Measurements from ENCODE around the gene DDX27.
"Not testable (repeated sequence)": the region's sequence is repeated elsewhere in the genome, so short reads cannot be mapped to it uniquely, and the experiment has no call there.

DNA sequence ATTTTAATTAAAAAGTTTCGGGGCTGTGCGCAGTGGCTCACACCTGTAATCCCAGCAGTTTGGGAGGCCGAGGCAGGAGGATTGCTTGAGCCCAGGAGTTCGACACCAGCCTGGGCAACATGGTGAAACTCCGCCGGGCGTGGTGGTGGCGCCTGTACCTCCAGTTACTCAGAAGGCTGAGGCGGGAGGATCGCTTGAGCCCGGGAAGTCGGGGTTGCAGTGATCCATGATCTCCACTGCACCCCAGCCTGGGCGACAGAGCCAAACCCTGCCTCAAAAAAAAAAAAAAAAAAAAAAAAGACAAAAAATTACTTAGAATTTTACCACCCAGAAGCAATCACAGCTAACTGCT is 501 bp upstream of the DDX27 start:
- TF ChIP-seq BACH1 (tag; IDR thresholded peaks at IDR 0.05); KAT2B (IDR thresholded peaks at IDR 0.05; ENCODE audit: low read depth, low read length); KLF10 (CRISPR knock-in tag; IDR thresholded peaks at IDR 0.05): not testable (repeated sequence)
- TF ChIP-seq, protein P1, sequence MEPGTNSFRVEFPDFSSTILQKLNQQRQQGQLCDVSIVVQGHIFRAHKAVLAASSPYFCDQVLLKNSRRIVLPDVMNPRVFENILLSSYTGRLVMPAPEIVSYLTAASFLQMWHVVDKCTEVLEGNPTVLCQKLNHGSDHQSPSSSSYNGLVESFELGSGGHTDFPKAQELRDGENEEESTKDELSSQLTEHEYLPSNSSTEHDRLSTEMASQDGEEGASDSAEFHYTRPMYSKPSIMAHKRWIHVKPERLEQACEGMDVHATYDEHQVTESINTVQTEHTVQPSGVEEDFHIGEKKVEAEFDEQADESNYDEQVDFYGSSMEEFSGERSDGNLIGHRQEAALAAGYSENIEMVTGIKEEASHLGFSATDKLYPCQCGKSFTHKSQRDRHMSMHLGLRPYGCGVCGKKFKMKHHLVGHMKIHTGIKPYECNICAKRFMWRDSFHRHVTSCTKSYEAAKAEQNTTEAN (CRISPR knock-in tag; IDR thresholded peaks at IDR 0.05): not testable (repeated sequence)
- TF ChIP-seq, protein P2, sequence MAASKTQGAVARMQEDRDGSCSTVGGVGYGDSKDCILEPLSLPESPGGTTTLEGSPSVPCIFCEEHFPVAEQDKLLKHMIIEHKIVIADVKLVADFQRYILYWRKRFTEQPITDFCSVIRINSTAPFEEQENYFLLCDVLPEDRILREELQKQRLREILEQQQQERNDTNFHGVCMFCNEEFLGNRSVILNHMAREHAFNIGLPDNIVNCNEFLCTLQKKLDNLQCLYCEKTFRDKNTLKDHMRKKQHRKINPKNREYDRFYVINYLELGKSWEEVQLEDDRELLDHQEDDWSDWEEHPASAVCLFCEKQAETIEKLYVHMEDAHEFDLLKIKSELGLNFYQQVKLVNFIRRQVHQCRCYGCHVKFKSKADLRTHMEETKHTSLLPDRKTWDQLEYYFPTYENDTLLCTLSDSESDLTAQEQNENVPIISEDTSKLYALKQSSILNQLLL (CRISPR knock-in tag; IDR thresholded peaks at IDR 0.05; ENCODE audit: borderline replicate concordance): not testable (repeated sequence)
- TF ChIP-seq, protein P3, sequence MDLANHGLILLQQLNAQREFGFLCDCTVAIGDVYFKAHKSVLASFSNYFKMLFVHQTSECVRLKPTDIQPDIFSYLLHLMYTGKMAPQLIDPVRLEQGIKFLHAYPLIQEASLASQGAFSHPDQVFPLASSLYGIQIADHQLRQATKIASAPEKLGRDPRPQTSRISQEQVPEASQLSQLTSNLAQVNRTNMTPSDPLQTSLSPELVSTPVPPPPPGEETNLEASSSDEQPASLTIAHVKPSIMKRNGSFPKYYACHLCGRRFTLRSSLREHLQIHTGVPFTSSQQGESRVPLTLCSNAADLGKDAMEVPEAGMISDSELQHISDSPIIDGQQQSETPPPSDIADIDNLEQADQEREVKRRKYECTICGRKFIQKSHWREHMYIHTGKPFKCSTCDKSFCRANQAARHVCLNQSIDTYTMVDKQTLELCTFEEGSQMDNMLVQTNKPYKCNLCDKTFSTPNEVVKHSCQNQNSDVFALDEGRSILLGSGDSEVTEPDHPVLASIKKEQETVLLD (IDR thresholded peaks at IDR 0.05): not testable (repeated sequence)
